ENCODE measurements around the gene DDX23.

Gene DDX23

DNA sequence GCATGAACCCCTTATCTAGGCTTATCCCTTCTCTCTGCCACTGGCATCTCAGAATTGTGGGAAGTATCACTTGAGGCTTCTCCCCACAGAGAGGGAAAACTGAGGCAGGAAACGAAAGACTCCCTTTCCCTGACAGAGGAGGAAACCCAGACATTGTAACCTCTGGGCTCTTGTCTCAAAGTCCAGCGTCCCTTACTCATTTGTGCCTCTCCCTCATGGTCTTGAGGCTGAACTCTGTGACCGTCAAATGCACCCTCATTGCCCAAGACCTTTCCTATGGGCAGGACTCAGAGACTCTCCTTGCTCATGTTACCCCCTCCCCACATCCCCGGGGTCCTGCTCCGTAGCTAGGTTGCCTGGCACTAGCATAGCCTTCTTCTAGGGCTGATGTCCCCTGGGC lies 29.8 kb downstream of the DDX23 start:
- no peak for DNase-seq

DNA sequence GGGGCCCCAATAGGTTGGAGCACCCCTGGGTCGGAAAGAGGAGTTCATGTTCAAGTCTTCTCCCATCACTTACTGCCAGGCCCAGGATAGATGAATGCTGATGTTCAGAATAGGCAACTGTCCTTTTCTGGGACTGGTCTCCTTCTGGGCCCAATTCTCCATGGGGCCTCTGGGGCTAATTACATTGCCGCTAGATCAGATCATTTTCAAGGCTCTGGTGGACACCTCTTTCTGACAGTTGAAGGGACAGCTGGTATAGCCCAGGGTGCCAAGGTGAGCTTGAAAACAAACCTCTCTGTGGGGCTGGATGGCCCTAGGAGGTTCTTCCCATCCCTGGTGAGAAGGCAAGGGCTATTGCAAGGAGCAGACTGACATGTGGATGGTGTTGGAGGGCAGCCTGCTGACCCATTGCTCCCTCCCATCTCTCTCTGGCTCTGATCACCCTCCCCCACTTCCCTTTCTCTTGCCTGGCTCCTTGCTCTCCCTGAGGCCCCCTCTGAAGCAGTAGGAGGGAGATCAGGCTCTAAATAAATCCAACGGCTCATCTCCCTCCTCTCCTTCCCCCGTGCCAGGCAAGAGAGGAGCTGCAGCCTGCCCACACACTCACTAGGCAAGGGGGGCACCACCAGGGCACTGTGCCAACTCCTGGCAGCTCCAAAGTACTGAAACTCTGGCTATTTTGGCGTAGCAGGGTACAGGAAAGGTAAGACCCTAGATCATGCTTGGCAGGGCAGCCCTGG lies 31.8 kb downstream of the DDX23 start:
- DNase-seq = no peak

DNA sequence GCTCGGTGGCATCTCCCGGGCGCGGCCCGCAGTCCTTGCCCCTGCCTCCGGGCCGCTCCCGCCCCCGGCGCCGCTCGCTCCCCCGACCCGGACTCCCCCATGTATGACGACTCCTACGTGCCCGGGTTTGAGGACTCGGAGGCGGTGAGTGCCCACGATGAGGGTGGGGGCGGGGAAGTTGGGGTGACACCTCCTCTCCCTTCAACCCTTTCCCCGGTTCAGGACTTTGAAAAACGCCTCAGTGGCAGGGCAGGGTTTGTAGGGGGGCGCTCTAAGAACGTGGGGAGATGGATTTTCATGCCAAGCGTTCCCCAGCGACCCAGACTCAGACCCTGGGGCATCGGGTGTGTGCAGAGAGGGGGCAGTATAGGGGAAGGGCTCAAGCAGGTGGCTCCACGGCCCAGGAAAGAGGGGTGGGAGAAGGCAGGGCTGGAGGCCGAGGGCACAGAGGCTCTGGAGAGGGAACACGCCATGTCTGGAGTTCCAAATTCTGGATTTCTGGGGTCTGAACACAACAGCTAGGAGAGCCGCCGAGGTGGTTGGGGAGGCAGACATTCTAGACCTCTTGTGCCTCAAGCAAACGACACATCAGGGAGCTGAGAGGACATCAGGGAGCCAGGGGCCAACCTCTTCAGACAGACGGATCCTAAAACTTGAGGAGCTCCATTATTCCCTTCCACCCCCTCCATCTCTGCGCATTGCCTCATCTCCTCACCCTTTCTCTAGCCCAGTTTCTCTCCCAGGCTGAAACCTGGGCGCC lies 33.0 kb downstream of the DDX23 start:
- peak; percentile 15 to 60 for DNase-seq

- DNase-seq = peak; percentile 75
Observed at GRCh38 chr12:48817873-48818830, 33.8 kb downstream of the DDX23 start, which contains the start of gene CACNB3. CACNB3 (plus strand) TSS chr12:48818496; CDS start chr12:48818930, 434 bp downstream.

DNA sequence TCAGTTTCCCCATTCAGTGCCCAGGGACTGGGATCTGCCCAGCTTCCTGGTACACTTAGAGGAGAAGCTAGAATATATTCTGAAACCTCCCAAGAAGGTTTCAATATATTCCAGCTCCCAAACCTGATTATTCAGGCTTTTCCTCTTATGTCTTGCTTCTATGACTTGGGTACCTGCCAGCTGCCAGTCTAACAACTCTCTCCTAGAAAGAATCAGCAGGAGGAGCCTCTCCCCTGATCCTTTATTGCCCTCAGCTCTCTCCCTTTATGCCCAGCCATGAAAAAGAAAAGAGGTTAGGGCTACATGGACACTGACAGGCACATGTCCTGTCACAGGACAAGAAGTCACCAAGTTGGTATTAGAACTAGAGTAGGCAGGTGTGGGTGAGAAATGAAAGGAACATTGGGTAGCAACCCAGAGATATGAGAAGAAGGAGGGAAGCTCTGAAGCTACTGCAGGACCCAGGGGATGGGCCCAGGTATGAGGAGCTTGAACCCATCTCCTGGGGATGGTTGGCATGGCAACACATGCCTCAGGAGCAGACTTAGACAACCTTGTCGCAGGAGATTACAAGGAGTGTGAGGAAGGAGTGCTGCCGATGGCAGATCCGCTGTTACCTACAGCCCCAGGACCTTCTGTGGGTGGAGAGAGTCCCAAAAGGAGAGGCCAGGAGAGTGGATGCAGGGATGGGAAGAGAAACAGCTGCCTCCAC lies 35.7 kb downstream of the DDX23 start:
- DNase-seq = no peak

- DNase-seq = peak in 1 of 2 experiments; percentile 26
Observed at GRCh38 chr12:48815126-48816110, 36.5 kb downstream of the DDX23 start.

DNA sequence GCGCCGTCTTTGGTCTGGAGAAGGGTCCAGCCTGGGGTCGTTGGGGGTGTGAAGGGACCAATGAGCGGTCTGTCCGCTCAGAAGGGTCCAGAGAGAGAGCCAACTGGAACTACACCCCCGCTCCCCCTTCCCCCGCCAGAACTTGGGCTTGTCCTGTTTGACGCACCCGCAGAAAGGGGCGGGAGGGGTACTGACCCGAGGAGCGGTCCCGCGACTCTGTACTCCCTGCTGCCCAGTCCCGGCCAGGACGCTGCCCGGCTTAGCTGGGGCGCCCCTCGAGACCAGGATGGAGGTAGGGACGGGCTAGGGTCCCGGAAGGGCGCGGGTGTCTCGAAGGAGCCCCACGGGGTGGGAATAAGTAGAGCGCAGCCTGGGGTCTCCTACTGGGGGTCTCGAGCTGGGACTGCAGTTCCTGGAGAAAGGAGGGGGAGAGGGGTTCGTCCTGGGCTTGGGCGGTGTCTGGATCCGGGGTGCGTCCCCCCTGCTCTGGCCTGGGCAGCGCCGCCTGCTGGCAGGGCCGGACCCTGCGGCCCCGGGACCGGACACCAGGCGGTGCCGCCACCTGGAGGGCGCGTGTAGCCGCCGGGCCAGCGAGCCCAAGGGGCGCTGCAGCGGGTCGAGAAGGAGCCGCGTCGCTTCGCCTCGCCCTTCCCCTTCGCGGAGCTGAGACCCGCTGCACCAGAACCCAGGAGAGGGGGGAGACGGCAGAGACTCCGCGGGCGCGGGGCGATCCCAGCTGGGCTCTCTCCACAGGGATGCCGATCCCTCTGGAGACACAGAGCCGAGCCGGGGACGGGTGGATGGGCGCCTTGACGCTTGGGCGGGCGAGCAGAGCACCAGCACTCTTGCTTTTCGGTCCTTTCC lies 37.5 kb downstream of the DDX23 start:
- DNase-seq = peak; percentile 50 to 76

DNA sequence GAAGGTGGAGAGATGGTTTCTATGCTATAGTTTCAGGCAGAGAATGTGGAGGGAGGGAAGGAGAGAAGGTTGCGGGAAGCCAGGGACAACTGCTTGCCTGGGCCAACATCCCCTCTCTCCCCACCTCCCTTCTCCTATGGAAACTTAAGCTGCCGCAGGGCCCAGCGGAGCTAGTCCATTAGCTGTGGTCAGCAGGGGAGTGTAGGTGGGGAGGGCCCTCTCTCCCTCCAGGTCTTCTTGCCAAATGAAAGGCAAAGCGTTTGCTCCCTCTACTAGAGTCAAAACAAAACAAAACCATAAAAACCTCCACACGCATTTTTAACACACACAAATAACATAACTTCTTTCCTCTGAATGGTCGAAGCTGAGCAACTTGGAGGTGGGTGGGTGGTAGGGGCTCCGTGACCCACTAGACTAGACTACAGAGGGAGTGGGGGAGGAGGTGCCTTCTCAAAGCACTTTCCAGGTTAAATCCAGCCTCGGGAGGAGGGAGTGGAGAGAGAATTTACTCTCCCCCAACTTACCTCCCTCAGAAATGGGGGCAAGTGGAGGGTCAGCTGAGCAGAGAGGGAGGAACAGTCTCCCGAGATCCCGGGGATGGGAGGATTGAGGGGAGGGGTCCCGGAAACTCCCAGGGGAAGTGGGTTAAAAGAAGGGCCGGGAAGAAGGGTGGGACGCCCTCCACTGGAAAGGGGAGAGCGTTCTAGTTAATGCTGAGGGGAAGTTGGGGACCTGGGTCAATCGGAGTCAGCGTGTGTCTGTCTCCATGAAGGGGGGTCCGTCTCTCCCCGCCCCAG lies 38.3 kb downstream of the DDX23 start:
- no peak for DNase-seq

GRCh38 chr12:48812389-48812788 lies 39.6 kb downstream of the DDX23 start:
- no peak for DNase-seq

GRCh38 chr12:48811437-48812090 lies 40.4 kb downstream of the DDX23 start:
- DNase-seq = no peak

DNA sequence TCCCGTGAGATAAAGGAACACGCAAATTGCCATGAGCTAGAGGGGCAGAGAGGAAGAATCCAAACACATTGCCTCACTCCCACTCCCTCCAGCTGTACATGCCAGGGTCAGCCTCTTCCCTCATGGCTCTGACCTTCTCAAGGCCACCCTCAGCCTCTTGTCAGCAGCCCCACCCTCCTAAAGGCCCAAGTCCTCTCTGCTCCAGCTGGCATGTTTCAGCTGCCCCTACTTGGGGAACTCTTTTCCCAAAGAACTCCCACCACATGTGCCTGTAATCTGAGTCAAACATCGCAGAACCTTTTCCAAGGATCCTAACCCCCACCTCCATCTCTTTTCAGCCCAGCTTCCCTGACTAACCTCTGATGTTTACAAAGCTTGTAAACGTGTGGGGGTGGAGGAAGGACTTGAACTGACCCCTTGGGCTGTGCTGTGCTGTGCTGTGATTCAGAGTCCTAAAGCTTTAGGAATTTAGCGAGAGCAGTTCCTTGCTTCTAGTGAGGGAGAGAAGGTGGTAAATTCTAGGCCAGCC lies 41.0 kb downstream of the DDX23 start:
- no peak for DNase-seq

GRCh38 chr12:48807981-48808380 lies 44.0 kb downstream of the DDX23 start:
- DNase-seq = no peak

DNA sequence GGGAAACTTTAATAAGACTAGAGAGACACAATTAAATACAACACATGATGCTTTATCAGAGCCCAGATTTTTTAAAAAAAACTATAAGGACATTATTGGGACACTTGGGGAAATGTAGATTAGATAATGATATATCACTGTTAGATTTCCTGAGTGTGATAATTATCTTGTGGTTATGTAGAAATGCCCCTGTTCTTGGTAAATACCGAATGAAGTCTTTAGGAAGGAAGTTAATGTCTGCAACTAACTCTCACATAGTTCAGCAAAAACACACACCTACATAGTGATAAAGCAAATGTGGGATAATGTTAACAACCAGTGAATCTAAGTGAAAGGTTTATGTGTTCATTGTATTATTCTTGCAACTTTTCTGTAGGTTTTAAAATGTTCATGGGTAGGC lies 48.3 kb downstream of the DDX23 start:
- DNase-seq = no peak

GRCh38 chr12:48800971-48801370 lies 51.0 kb downstream of the DDX23 start:
- no peak for DNase-seq

DNA sequence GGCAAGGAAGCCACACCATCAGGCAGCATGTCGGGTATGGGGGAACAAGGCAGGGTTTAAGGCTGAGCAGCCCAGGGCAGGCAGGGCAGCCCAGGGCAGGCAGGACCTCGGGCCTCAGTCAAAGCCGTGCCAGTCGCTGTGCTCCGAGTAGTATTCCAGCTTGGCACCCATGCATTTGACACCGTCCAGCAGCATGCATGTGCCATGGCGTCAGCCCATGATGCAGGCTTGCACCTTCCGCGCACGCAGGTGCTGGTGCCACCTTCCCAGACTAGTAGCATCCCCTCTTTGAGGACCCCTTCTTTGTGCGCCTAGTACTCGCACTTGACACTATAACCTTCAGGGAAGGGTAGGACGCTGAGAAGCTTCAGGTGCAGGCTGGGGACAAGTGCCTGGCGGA lies 51.5 kb downstream of the DDX23 start:
- DNase-seq = no peak

DNA sequence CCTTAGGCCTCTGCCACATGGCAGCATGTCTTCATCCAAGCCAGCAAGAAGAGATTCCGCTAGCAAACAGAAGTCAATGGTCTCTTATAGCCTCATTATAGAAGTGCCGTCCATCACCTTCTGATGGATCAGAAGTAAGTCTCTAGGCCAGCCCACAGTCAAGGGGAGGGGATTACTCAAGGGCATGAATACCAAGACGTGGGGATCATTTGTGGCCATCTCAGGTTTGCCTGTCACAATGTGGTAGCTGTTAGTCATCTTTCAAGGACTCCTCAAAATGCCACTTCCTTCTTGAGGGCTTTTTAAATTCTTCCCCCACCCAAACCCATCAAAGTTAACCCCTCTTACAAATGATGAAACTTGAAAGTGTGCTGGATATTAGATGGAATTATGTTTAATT lies 55.0 kb downstream of the DDX23 start:
- no peak for DNase-seq

DNA sequence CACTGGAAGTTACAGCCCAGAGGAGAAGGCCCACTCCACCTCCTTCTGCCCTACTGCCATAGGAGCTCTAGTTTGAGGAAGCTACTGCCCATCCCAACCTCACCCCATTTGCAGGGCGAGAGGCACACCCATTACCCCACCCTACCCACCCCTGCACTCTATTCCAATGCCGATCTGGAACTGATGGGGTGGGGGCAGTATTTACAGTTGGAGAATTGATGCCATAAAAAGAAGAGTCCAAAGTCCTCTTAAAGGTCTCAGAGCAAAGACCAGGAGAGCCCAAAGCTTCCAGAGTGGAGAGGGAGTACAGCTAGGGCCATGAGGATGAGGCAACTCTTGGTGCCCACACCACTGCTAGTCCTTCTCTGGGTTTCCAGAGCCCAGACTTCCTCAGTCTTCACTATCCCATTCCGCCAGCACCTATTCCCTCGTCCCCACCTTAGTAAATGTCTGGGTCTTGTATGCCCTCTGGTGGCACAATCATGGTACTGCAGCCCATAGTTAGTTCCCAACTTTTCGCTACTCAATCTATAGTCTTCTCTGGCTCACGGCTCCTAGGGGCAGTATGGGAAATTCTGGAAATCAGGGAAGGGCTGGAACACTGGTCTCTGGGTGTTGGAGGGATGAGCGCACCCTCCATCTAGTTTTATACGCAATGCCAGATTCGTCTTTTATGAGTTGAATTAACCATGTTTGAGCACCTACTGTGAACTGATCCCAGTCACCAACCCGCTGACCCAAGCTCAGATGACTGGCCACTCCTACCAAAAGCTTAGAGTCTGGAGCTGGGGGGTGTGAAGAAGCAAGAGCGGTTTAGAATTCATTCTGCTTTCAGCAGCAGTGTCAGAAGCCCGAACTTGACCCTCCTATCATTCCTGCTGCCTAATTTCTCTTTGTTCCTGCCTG lies 56.2 kb downstream of the DDX23 start:
- DNase-seq = peak; percentile 22 to 42
